ENCODE data around the gene PPM1H.

DNA sequence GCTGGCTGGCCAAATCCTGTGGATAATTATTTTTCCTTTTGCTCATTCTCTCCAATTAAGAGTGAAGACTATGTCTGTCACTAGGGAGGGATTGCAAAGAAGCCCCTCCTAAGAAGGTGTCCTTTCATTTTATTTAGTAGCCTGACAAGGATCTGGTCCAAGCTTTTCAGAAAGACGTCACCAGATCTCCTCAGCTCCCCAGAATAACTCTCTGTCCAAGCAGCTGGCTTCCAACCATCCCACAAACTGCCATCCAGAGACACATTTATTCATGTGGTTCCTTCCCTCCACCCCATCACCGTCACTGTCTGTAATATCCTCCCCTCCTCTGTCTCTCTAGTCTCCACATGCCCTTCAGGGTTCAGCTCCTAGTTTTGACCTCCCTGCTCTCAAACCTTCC lies 69.9 kb downstream of the PPM1H start:
- no peak for TF ChIP-seq CTCF (conservative IDR thresholded peaks at IDR 0.05; ENCODE audit: low read depth, low read length)
- TF ChIP-seq EZH2 (IDR thresholded peaks at IDR 0.05; ENCODE audit: borderline replicate concordance, low read depth, low read length, poor library complexity, severe bottlenecking): no peak

All from A673 (cell line).